Activated naive CD4-positive, alpha-beta T cell treated with anti-CD3 and anti-CD28 coated beads, Interleukin-2, amount 50 U/mL, for 72 hours (primary cell): ENCODE data around the gene IGSF21. TPM values are rescaled to one million over a fixed set of nuclear protein-coding genes. Genes with fewer than 3 reads are reported as not detected.
"Not testable (repeated sequence)": the region's sequence is repeated elsewhere in the genome, so short reads cannot be mapped to it uniquely, and the experiment has no call there.

Experiments used
- ATAC-seq, 2 donors: fragments of 150-1000 bp; cut with Tn5 transposase; 2 replicates each; pipeline ENCODE4 v1.10.0; 2021; ENCODE audit warnings: mild to moderate bottlenecking in 2 of 2, moderate library complexity in 2 of 2
- DNase-seq, 2 donors: peaks; one replicate each; pipeline ENCODE4 v3.0.0; 2021 to 2022; ENCODE audit warnings: low spot score in 2 of 2
- H3K27ac Mint-ChIP-seq, 2 donors: one replicate each; pipeline ENCODE4 v1.8.0; 2022; ENCODE audit warnings: mild to moderate bottlenecking in 2 of 2, mixed read lengths in 2 of 2
- H3K36me3 Mint-ChIP-seq, 2 donors: one replicate each; pipeline ENCODE4 v1.8.0; 2022; ENCODE audit warnings: mixed read lengths in 2 of 2
- H3K9me3 Mint-ChIP-seq, 2 donors: one replicate each; pipeline ENCODE4 v1.8.0; 2022; ENCODE audit warnings: mixed read lengths in 2 of 2
- total RNA-seq, 2 donors: library from RNA; stranded (reverse); gene quantifications; one replicate each; pipeline ENCODE4 v1.2.3, GENCODE V29; 2022

The IGSF21 gene
- total RNA-seq, 2 donors from 2014 or later, result not detected

- no peaks in the 10 kb centered on the region for H3K36me3 Mint-ChIP-seq
- H3K9me3 Mint-ChIP-seq, result peaks cover 0 to 4% of the 10 kb centered on the region in 2 donors
- ATAC-seq, result no peak
- H3K27ac Mint-ChIP-seq, result no peak overlapping the region
- DNase-seq, result no peak
Observed at GRCh38 chr1:18347559-18347958, 240.0 kb downstream of the IGSF21 start.

GRCh38 chr1:18348354-18348753 lies 240.8 kb downstream of the IGSF21 start:
- Mint-ChIP-seq H3K9me3 (peaks cover 0 to 4% of the 10 kb centered on the region in 2 donors), H3K27ac (no peak overlapping the region), H3K36me3 (no peaks in the 10 kb centered on the region)
- ATAC-seq (no peak), DNase-seq (no peak)

- no peaks in the 10 kb centered on the region for H3K36me3 Mint-ChIP-seq
- no peak overlapping the region for H3K27ac Mint-ChIP-seq
- no peaks in the 10 kb centered on the region for H3K9me3 Mint-ChIP-seq
Observed at GRCh38 chr1:18350747-18351146, 243.1 kb downstream of the IGSF21 start.

GRCh38 chr1:18351735-18352134 lies 244.1 kb downstream of the IGSF21 start:
- DNase-seq, result no peak
- Mint-ChIP-seq H3K9me3 (no peaks in the 10 kb centered on the region), H3K36me3 (no peaks in the 10 kb centered on the region), H3K27ac (no peak overlapping the region)
- ATAC-seq, result no peak

More at GRCh38 chr1:18350747-18351146, 243.1 kb downstream of the IGSF21 start:
- ATAC-seq, result no peak
- no peak for DNase-seq

GRCh38 chr1:18352636-18353265 lies 245.2 kb downstream of the IGSF21 start:
- Mint-ChIP-seq H3K9me3 (no peaks in the 10 kb centered on the region), H3K36me3 (no peaks in the 10 kb centered on the region), H3K27ac (no peak overlapping the region)
- DNase-seq, result no peak
- no peak for ATAC-seq

GRCh38 chr1:18353528-18353927 lies 245.9 kb downstream of the IGSF21 start:
- H3K27ac Mint-ChIP-seq, result peak overlapping the region in 1 of 2 donors; percentile 1
- no peak for ATAC-seq
- H3K9me3 Mint-ChIP-seq, result no peaks in the 10 kb centered on the region
- H3K36me3 Mint-ChIP-seq, result no peaks in the 10 kb centered on the region
- no peak for DNase-seq

- H3K9me3 Mint-ChIP-seq, result no peaks in the 10 kb centered on the region
- ATAC-seq (no peak), DNase-seq (no peak)
- H3K36me3 Mint-ChIP-seq, result no peaks in the 10 kb centered on the region
- no peak overlapping the region for H3K27ac Mint-ChIP-seq
Observed at GRCh38 chr1:18353992-18354391, 246.4 kb downstream of the IGSF21 start.

- no peak for DNase-seq
- Mint-ChIP-seq H3K27ac (no peak overlapping the region), H3K9me3 (no peaks in the 10 kb centered on the region), H3K36me3 (no peaks in the 10 kb centered on the region)
- ATAC-seq, result no peak
Observed at GRCh38 chr1:18354612-18355011, 247.0 kb downstream of the IGSF21 start.

GRCh38 chr1:18357622-18358230 lies 250.1 kb downstream of the IGSF21 start:
- no peak for DNase-seq
- Mint-ChIP-seq H3K36me3 (no peaks in the 10 kb centered on the region), H3K27ac (no peak overlapping the region), H3K9me3 (no peaks in the 10 kb centered on the region)
- no peak for ATAC-seq

- ATAC-seq, result no peak
Observed at GRCh38 chr1:18358600-18358999, 251.0 kb downstream of the IGSF21 start.

GRCh38 chr1:18360251-18360650 lies 252.7 kb downstream of the IGSF21 start:
- ATAC-seq, result no peak

More at GRCh38 chr1:18358600-18358999, 251.0 kb downstream of the IGSF21 start:
- DNase-seq, result no peak
- Mint-ChIP-seq H3K27ac (no peak overlapping the region), H3K9me3 (no peaks in the 10 kb centered on the region), H3K36me3 (no peaks in the 10 kb centered on the region)

GRCh38 chr1:18362150-18362549 lies 254.6 kb downstream of the IGSF21 start:
- ATAC-seq (no peak), DNase-seq (no peak)
- no peaks in the 10 kb centered on the region for H3K9me3 Mint-ChIP-seq
- no peak overlapping the region for H3K27ac Mint-ChIP-seq
- H3K36me3 Mint-ChIP-seq, result no peaks in the 10 kb centered on the region

More at GRCh38 chr1:18360251-18360650, 252.7 kb downstream of the IGSF21 start:
- no peaks in the 10 kb centered on the region for H3K9me3 Mint-ChIP-seq
- DNase-seq, result no peak
- no peak overlapping the region for H3K27ac Mint-ChIP-seq
- H3K36me3 Mint-ChIP-seq, result no peaks in the 10 kb centered on the region

- DNase-seq (no peak), ATAC-seq (no peak)
- H3K27ac Mint-ChIP-seq, result no peak overlapping the region
- no peaks in the 10 kb centered on the region for H3K36me3 Mint-ChIP-seq
- no peaks in the 10 kb centered on the region for H3K9me3 Mint-ChIP-seq
Observed at GRCh38 chr1:18363436-18363835, 255.8 kb downstream of the IGSF21 start.

GRCh38 chr1:18365099-18365705 lies 257.6 kb downstream of the IGSF21 start:
- ATAC-seq (no peak), DNase-seq (no peak)
- no peaks in the 10 kb centered on the region for H3K9me3 Mint-ChIP-seq
- H3K36me3 Mint-ChIP-seq, result no peaks in the 10 kb centered on the region
- peak overlapping the region in 1 of 2 donors; percentile 44 for H3K27ac Mint-ChIP-seq

GRCh38 chr1:18372505-18372904 lies 264.9 kb downstream of the IGSF21 start:
- not testable (repeated sequence) for H3K36me3 Mint-ChIP-seq, ATAC-seq, DNase-seq

GRCh38 chr1:18373151-18373550 lies 265.6 kb downstream of the IGSF21 start:
- ATAC-seq, result no peak
- Mint-ChIP-seq H3K27ac (no peak overlapping the region), H3K36me3 (no peaks in the 10 kb centered on the region), H3K9me3 (peaks cover 7% of the 10 kb centered on the region in 2 donors)
- DNase-seq, result no peak

More at GRCh38 chr1:18372505-18372904, 264.9 kb downstream of the IGSF21 start:
- not testable (repeated sequence) for H3K9me3 Mint-ChIP-seq, H3K27ac Mint-ChIP-seq

- DNase-seq (peak in 1 of 2 donors; percentile 25), ATAC-seq (no peak)
- Mint-ChIP-seq H3K36me3 (no peaks in the 10 kb centered on the region), H3K9me3 (peaks cover 7% of the 10 kb centered on the region in 2 donors), H3K27ac (no peak overlapping the region)
Observed at GRCh38 chr1:18373882-18374493, 266.4 kb downstream of the IGSF21 start.
